ENCODE measurements around the gene LGALS3BP.

GRCh38 chr17:78993981-78994671, 14.4 kb upstream of the LGALS3BP start:
- TF ChIP-seq CTCF (IDR thresholded peaks at IDR 0.05; ENCODE audit: insufficient read depth, low read length), result no peak
- no peak for TF ChIP-seq POLR2AphosphoS5 (IDR thresholded peaks at IDR 0.05; ENCODE audit: low read depth)
- TF ChIP-seq GABPA (IDR thresholded peaks at IDR 0.05; ENCODE audit: low read depth), result no peak
- no peak for TF ChIP-seq REST (IDR thresholded peaks at IDR 0.05; ENCODE audit: insufficient replicate concordance, low read depth)

Measured in HL-60 (cell line).